Right lobe of liver (tissue), 4 donors: ENCODE results near the gene CDH4.

Experiments used
- POLR2A ChIP-seq: fragments of 450-650 bp; IDR thresholded peaks from one replicate; pipeline ENCODE4 v1.6.1; 2017; ENCODE audit warnings: antibody characterized with exemption, mild to moderate bottlenecking
- TF ChIP-seq, protein P1 (sequence below), 4 donors: fragments of 200-600 bp in 3 of 4; fragments of 450-650 bp in 1 of 4; IDR thresholded peaks; one replicate each; pipeline versions ENCODE4 v1.5.1 to v1.8.0; 2016 to 2022; ENCODE audit warnings: antibody characterized with exemption in 4 of 4, mild to moderate bottlenecking in 2 of 4
- donor health status: DM: no; HTN: no; CAD: no.
- donor health status: DM: no; HTN: no; CAD: no.
- donor health status: DM: no; HTN: yes; CAD: no.

DNA sequence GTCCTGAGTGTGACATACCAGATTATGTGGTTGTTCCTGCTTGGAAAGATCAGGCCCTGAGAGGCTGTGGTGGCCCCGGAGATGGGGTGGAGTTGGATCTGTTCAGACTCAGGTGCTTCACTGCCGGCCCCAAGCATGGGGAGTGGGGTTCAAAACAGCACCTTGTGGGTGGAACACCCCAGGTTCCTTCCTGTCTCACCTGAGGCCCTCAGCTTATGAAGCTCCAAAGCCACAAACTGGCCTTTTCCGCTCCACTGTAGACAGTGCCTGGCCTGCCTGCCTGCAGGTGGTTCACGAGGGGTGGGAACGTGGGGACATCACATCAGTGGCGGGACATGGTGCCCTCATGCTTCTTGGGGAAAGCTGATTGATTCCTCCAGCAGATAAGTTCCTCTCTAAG is 667.2 kb downstream of the CDH4 start:
- TF ChIP-seq POLR2A, result no peak
- TF ChIP-seq, protein P1, sequence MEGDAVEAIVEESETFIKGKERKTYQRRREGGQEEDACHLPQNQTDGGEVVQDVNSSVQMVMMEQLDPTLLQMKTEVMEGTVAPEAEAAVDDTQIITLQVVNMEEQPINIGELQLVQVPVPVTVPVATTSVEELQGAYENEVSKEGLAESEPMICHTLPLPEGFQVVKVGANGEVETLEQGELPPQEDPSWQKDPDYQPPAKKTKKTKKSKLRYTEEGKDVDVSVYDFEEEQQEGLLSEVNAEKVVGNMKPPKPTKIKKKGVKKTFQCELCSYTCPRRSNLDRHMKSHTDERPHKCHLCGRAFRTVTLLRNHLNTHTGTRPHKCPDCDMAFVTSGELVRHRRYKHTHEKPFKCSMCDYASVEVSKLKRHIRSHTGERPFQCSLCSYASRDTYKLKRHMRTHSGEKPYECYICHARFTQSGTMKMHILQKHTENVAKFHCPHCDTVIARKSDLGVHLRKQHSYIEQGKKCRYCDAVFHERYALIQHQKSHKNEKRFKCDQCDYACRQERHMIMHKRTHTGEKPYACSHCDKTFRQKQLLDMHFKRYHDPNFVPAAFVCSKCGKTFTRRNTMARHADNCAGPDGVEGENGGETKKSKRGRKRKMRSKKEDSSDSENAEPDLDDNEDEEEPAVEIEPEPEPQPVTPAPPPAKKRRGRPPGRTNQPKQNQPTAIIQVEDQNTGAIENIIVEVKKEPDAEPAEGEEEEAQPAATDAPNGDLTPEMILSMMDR (IDR thresholded peaks at IDR 0.05), result no peak
